Adrenal gland (tissue), 5 donors: ENCODE data around the gene GSTO2.

Source experiments
- CTCF ChIP-seq, 6 experiments: fragments of 450-650 bp in 4 of 6; fragments of 200-600 bp in 2 of 6; sonication (generic) in 1 of 6; IDR thresholded peaks; 1 replicate in 5 of 6; 2 replicates in 1 of 6; pipeline versions ENCODE4 v1.5.1 to v1.8.0; 2016 to 2021; ENCODE audit warnings: antibody characterized with exemption in 6 of 6, mild to moderate bottlenecking in 2 of 6, moderate library complexity in 1 of 6
- POLR2A ChIP-seq, 2 donors: fragments of 450-650 bp; IDR thresholded peaks; one replicate each; pipeline ENCODE4 v1.6.1; 2017; ENCODE audit warnings: antibody characterized with exemption in 2 of 2, mild to moderate bottlenecking in 2 of 2, moderate library complexity in 1 of 2
- donor health status: DM: no; HTN: no; CAD: no.

- TF ChIP-seq POLR2A (IDR thresholded peaks at IDR 0.05) (no peak), CTCF (IDR thresholded peaks at IDR 0.05) (no peak)
These were observed 24.0 kb downstream of the GSTO2 start for GRCh38 chr10:104293011-104293410.
